ENCODE data around the gene GADD45A.
"Not testable (repeated sequence)": the region's sequence is repeated elsewhere in the genome, so short reads cannot be mapped to it uniquely, and the experiment has no call there.

The GADD45A gene

GRCh38 chr1:67647814-67648358 lies 37.1 kb upstream of the GADD45A start:
- TF ChIP-seq PAX5 (IDR thresholded peaks at IDR 0.05; ENCODE audit: insufficient read depth, low read length, severe bottlenecking) (no peak), TAF1 (IDR thresholded peaks at IDR 0.05; ENCODE audit: low read depth, low read length) (no peak), POLR2A (IDR thresholded peaks at IDR 0.05; ENCODE audit: low read depth, low read length) (no peak)
- no peak for FAIRE-seq
- no peak for DNase-seq (ENCODE audit: insufficient read length, low spot score)

GRCh38 chr1:67648582-67649326 lies 36.2 kb upstream of the GADD45A start:
- no peak for FAIRE-seq
- no peak for TF ChIP-seq POU2F2 (IDR thresholded peaks at IDR 0.05; ENCODE audit: low read depth, low read length)
- TF ChIP-seq PAX5 (IDR thresholded peaks at IDR 0.05; ENCODE audit: insufficient read depth, low read length, severe bottlenecking): no peak
- no peak for TF ChIP-seq SPI1 (IDR thresholded peaks at IDR 0.05; ENCODE audit: low read depth, low read length)
- no peak for TF ChIP-seq POLR2AphosphoS5 (IDR thresholded peaks at IDR 0.05; ENCODE audit: low read depth, low read length)
- TF ChIP-seq TAF1 (IDR thresholded peaks at IDR 0.05; ENCODE audit: low read depth, low read length): no peak
- TF ChIP-seq POLR2A (IDR thresholded peaks at IDR 0.05; ENCODE audit: low read depth, low read length): no peak
- DNase-seq (ENCODE audit: insufficient read length, low spot score): no peak

DNA sequence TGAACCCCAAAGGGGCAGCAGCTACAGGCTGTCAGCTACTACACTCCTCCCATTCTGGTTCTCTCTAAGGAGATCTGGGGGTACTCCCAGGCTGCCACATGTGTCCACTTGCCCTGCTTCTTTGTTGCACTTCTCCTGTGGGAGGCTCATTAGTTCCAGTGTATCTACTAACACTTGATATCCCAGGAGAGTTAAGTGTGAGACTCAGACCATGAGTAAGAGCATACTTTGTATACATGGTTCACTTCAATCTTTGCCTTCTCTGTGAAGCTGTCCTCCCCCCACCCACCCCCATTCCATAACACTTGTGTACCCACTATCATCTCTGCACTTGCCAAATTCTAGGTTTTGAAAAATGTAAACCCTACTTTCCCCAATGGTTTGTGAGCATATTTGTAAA lies 34.9 kb upstream of the GADD45A start:
- FAIRE-seq (no peak), DNase-seq (ENCODE audit: insufficient read length, low spot score) (no peak)
- no peak for TF ChIP-seq TAF1 (IDR thresholded peaks at IDR 0.05; ENCODE audit: low read depth, low read length)
- TF ChIP-seq POU2F2 (IDR thresholded peaks at IDR 0.05; ENCODE audit: low read depth, low read length): no peak
- no peak for TF ChIP-seq PAX5 (IDR thresholded peaks at IDR 0.05; ENCODE audit: insufficient read depth, low read length, severe bottlenecking)
- TF ChIP-seq POLR2AphosphoS5 (IDR thresholded peaks at IDR 0.05; ENCODE audit: low read depth, low read length): no peak
- no peak for TF ChIP-seq POLR2A (IDR thresholded peaks at IDR 0.05; ENCODE audit: low read depth, low read length)
- no peak for TF ChIP-seq SPI1 (IDR thresholded peaks at IDR 0.05; ENCODE audit: low read depth, low read length)

- TF ChIP-seq POLR2AphosphoS5 (IDR thresholded peaks at IDR 0.05; ENCODE audit: low read depth, low read length) (no peak), POLR2A (IDR thresholded peaks at IDR 0.05; ENCODE audit: low read depth, low read length) (no peak), SPI1 (IDR thresholded peaks at IDR 0.05; ENCODE audit: low read depth, low read length) (peak; percentile 20; the same call in 1 of the 2 replicates)
- FAIRE-seq (no peak), DNase-seq (ENCODE audit: insufficient read length, low spot score) (no peak)
These were observed 34.0 kb upstream of the GADD45A start for GRCh38 chr1:67651031-67651430.

- no peak for TF ChIP-seq TAF1 (IDR thresholded peaks at IDR 0.05; ENCODE audit: low read depth, low read length)
- TF ChIP-seq SPI1 (IDR thresholded peaks at IDR 0.05; ENCODE audit: low read depth, low read length): no peak
- no peak for TF ChIP-seq POLR2A (IDR thresholded peaks at IDR 0.05; ENCODE audit: low read depth, low read length)
- no peak for TF ChIP-seq POLR2AphosphoS5 (IDR thresholded peaks at IDR 0.05; ENCODE audit: low read depth, low read length)
- no peak for TF ChIP-seq POU2F2 (IDR thresholded peaks at IDR 0.05; ENCODE audit: low read depth, low read length)
- TF ChIP-seq PAX5 (IDR thresholded peaks at IDR 0.05; ENCODE audit: insufficient read depth, low read length, severe bottlenecking): no peak
- DNase-seq (ENCODE audit: insufficient read length, low spot score): no peak
- no peak for FAIRE-seq
These were observed 32.2 kb upstream of the GADD45A start for GRCh38 chr1:67652800-67653199.

GRCh38 chr1:67653304-67653703 lies 31.7 kb upstream of the GADD45A start:
- no peak for DNase-seq (ENCODE audit: insufficient read length, low spot score)
- TF ChIP-seq SPI1 (IDR thresholded peaks at IDR 0.05; ENCODE audit: low read depth, low read length) (no peak), PAX5 (IDR thresholded peaks at IDR 0.05; ENCODE audit: insufficient read depth, low read length, severe bottlenecking) (no peak), POU2F2 (IDR thresholded peaks at IDR 0.05; ENCODE audit: low read depth, low read length) (no peak), POLR2AphosphoS5 (IDR thresholded peaks at IDR 0.05; ENCODE audit: low read depth, low read length) (no peak), TAF1 (IDR thresholded peaks at IDR 0.05; ENCODE audit: low read depth, low read length) (no peak), POLR2A (IDR thresholded peaks at IDR 0.05; ENCODE audit: low read depth, low read length) (no peak)
- FAIRE-seq: no peak

GRCh38 chr1:67655581-67655980 lies 29.4 kb upstream of the GADD45A start:
- TF ChIP-seq TAF1 (IDR thresholded peaks at IDR 0.05; ENCODE audit: low read depth, low read length): no peak
- TF ChIP-seq SPI1 (IDR thresholded peaks at IDR 0.05; ENCODE audit: low read depth, low read length): no peak
- FAIRE-seq: no peak
- no peak for DNase-seq (ENCODE audit: insufficient read length, low spot score)

DNA sequence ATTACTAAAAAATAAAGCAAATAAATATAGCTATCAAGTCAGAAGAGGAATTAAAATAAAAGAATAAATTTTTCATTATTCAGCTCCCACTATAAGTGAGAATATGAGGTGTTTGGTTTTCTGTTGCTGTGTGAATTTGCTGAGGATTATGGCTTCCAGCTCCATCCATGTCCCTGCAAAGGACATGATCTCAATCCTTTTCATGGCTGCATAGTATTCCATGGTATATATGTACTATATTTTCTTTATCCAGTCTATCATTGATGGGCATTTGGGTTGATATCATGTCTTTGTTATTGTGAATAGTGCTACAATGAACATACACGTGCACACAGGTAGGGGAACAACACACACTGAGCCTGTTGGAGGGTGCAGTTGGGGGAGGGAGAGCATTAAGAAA lies 27.8 kb upstream of the GADD45A start:
- FAIRE-seq; DNase-seq (ENCODE audit: insufficient read length, low spot score): not testable (repeated sequence)

DNA sequence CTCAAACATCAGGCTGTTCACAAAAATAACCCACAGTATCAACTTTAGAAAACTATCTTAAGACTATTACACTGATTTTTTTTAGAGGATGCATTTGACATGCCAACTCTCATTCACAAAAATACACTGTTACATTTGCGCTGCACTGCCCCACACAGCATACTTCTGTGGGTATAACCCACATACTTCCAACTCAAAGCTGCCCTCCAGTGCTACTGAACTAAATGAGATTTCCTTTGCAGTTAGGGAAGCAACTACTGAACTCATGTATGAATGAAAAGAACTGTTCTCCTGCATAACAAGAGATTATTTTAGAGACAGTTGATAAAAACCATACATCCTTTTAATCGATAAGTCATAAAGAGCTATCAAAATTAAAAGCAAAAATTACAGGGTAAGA lies 25.8 kb upstream of the GADD45A start:
- no peak for TF ChIP-seq SPI1 (IDR thresholded peaks at IDR 0.05; ENCODE audit: low read depth, low read length)
- TF ChIP-seq TAF1 (IDR thresholded peaks at IDR 0.05; ENCODE audit: low read depth, low read length): no peak
- no peak for TF ChIP-seq POLR2AphosphoS5 (IDR thresholded peaks at IDR 0.05; ENCODE audit: low read depth, low read length)
- no peak for TF ChIP-seq POLR2A (IDR thresholded peaks at IDR 0.05; ENCODE audit: low read depth, low read length)
- TF ChIP-seq PAX5 (IDR thresholded peaks at IDR 0.05; ENCODE audit: insufficient read depth, low read length, severe bottlenecking): no peak
- FAIRE-seq (no peak), DNase-seq (ENCODE audit: insufficient read length, low spot score) (no peak)

DNA sequence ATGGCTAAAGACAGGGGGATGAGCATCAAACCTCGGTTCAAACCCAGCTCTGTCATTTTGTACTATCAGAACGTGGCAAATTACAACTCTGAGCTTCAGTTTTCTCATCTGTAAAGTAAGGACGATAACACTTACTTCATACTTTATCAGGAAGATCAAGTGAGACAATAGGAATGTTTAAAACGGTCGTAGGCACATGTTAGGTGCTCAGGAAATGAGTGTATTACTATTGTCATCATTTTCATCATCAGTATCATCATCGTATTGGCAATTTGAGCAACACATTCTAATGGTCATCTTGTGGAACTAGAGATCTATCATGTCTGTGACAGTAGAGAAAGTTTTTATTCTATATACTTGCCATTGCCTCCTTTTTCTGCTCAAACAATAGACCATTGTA lies 22.1 kb upstream of the GADD45A start:
- DNase-seq (ENCODE audit: insufficient read length, low spot score): no peak
- no peak for FAIRE-seq
- TF ChIP-seq POU2F2 (IDR thresholded peaks at IDR 0.05; ENCODE audit: low read depth, low read length) (no peak), POLR2A (IDR thresholded peaks at IDR 0.05; ENCODE audit: low read depth, low read length) (no peak), TAF1 (IDR thresholded peaks at IDR 0.05; ENCODE audit: low read depth, low read length) (no peak), PAX5 (IDR thresholded peaks at IDR 0.05; ENCODE audit: insufficient read depth, low read length, severe bottlenecking) (no peak), SPI1 (IDR thresholded peaks at IDR 0.05; ENCODE audit: low read depth, low read length) (no peak), POLR2AphosphoS5 (IDR thresholded peaks at IDR 0.05; ENCODE audit: low read depth, low read length) (no peak)

Measured in GM12891 (cell line).